GM23338 (cell line): Measurements from ENCODE around the gene STARD3. TPM values are rescaled to one million over a fixed set of nuclear protein-coding genes. Genes with fewer than 3 reads are reported as not detected.

Experiments
- ATAC-seq: fragments of 200-7000 bp; cut with Tn5 transposase; 3 replicates; pipeline ENCODE4 v1.9.1; 2020
- DNase-seq: peaks from one replicate; pipeline ENCODE4 v3.0.0-alpha.2; 2015; ENCODE audit warnings: low spot score
- H2AFZ ChIP-seq: fragments of 200-600 bp; sonication (generic); 2 replicates; pipeline ENCODE4 v1.8.0; 2016; ENCODE audit warnings: antibody characterized with exemption, mild to moderate bottlenecking, moderate library complexity
- H3F3A ChIP-seq: fragments of 200-600 bp; sonication (generic); replicated peaks from 2 replicates; pipeline ENCODE4 v1.8.0; 2017; ENCODE audit warnings: antibody characterized with exemption, mixed run types, low read depth
- H3K27ac ChIP-seq: fragments of 200-600 bp; sonication (generic); 2 replicates; pipeline ENCODE4 v1.6.1; 2016; ENCODE audit warnings: low read depth
- H3K27me3 ChIP-seq: fragments of 200-600 bp; sonication (generic); 2 replicates; pipeline ENCODE4 v1.8.0; 2016; ENCODE audit warnings: mild to moderate bottlenecking, mixed run types, moderate library complexity; ENCODE audit not compliant: insufficient read depth
- H3K36me3 ChIP-seq: fragments of 200-600 bp; sonication (generic); 2 replicates; pipeline ENCODE4 v1.8.0; 2016; ENCODE audit warnings: mild to moderate bottlenecking; ENCODE audit not compliant: insufficient read depth
- H3K4me1 ChIP-seq: fragments of 200-600 bp; sonication (generic); 2 replicates; pipeline ENCODE4 v1.8.0; 2016; ENCODE audit warnings: mild to moderate bottlenecking, moderate library complexity; ENCODE audit not compliant: insufficient read depth
- H3K4me2 ChIP-seq: fragments of 200-600 bp; sonication (generic); 2 replicates; pipeline ENCODE4 v1.7.1; 2017; ENCODE audit warnings: mixed run types
- H3K4me3 ChIP-seq: fragments of 200-600 bp; sonication (generic); 2 replicates; pipeline ENCODE4 v1.6.1; 2016; ENCODE audit warnings: mixed run types
- H3K79me2 ChIP-seq: fragments of 200-600 bp; sonication (generic); replicated peaks from 2 replicates; pipeline ENCODE4 v1.8.0; 2017; ENCODE audit warnings: mild to moderate bottlenecking; ENCODE audit not compliant: insufficient read depth
- H3K9me2 ChIP-seq: fragments of 200-600 bp; sonication (generic); 2 replicates; pipeline ENCODE4 v1.8.0; 2017; ENCODE audit not compliant: insufficient read depth
- H4K20me1 ChIP-seq: fragments of 200-600 bp; sonication (generic); replicated peaks from 2 replicates; pipeline ENCODE4 v1.8.0; 2017; ENCODE audit warnings: mild to moderate bottlenecking; ENCODE audit not compliant: insufficient read depth
- H3K27ac Mint-ChIP-seq: 2 replicates; pipeline ENCODE4 v1.8.0; 2020; ENCODE audit warnings: inconsistent platforms, mild to moderate bottlenecking, moderate library complexity, mixed read lengths
- H3K27me3 Mint-ChIP-seq: 3 replicates; pipeline ENCODE4 v1.8.0; 2022; ENCODE audit warnings: low read depth, mild to moderate bottlenecking, moderate library complexity, mixed read lengths, inconsistent platforms; ENCODE audit not compliant: insufficient read depth, poor library complexity
- H3K36me3 Mint-ChIP-seq: 3 replicates; pipeline ENCODE4 v1.8.0; 2021; ENCODE audit warnings: low read depth, mild to moderate bottlenecking, inconsistent platforms, moderate library complexity, mixed read lengths
- H3K4me1 Mint-ChIP-seq: 3 replicates; pipeline ENCODE4 v1.8.0; 2020; ENCODE audit warnings: mild to moderate bottlenecking, inconsistent platforms, mixed read lengths
- H3K4me3 Mint-ChIP-seq: 3 replicates; pipeline ENCODE4 v1.8.0; 2021; ENCODE audit warnings: moderate library complexity, mild to moderate bottlenecking, inconsistent platforms, mixed read lengths
- H3K9me3 Mint-ChIP-seq: 3 replicates; pipeline ENCODE4 v1.8.0; 2020; ENCODE audit warnings: moderate library complexity, mild to moderate bottlenecking, inconsistent platforms, mixed read lengths
- CREB1 ChIP-seq: fragments of 250-450 bp; sonication (Bioruptor Pico); IDR thresholded peaks from 2 replicates; pipeline ENCODE4 v1.5.0; 2020; ENCODE audit warnings: low read depth, mild to moderate bottlenecking, moderate library complexity
- CTCF ChIP-seq, 2 experiments: fragments of 200-600 bp in 1 of 2; sonication (generic) in 1 of 2; conservative IDR thresholded peaks; 2 replicates each; pipeline versions ENCODE4 v1.5.1 to v1.6.1; 2016 to 2017; ENCODE audit warnings: antibody characterized with exemption in 2 of 2, low read depth in 2 of 2, mild to moderate bottlenecking in 2 of 2, moderate library complexity in 1 of 2
- ETS1 ChIP-seq: IDR thresholded peaks from 2 replicates; pipeline ENCODE4 v1.6.1; 2016; ENCODE audit warnings: antibody characterized with exemption
- EZH2 ChIP-seq: fragments of 200-600 bp; sonication (generic); IDR thresholded peaks from one replicate; pipeline ENCODE4 v1.8.0; 2017; ENCODE audit warnings: antibody characterized with exemption, mild to moderate bottlenecking, low read depth; ENCODE audit not compliant: unreplicated experiment
- EZH2phosphoT487 ChIP-seq: fragments of 200-600 bp; sonication (generic); IDR thresholded peaks from one replicate; pipeline ENCODE4 v1.8.1; 2018; ENCODE audit warnings: antibody characterized with exemption; ENCODE audit not compliant: unreplicated experiment
- JUNB ChIP-seq: IDR thresholded peaks from one replicate; pipeline ENCODE4 v1.6.1; 2016; ENCODE audit warnings: antibody characterized with exemption; ENCODE audit not compliant: unreplicated experiment
- NANOG ChIP-seq: IDR thresholded peaks from 2 replicates; pipeline ENCODE4 v1.6.1; 2016; ENCODE audit warnings: antibody characterized with exemption, borderline replicate concordance
- POLR2AphosphoS5 ChIP-seq: IDR thresholded peaks from 2 replicates; pipeline ENCODE4 v1.6.1; 2016; ENCODE audit warnings: antibody characterized with exemption, low read depth
- REST ChIP-seq: IDR thresholded peaks from one replicate; pipeline ENCODE4 v1.6.1; 2018; ENCODE audit warnings: antibody characterized with exemption; ENCODE audit not compliant: unreplicated experiment
- STAT1 ChIP-seq: IDR thresholded peaks from one replicate; pipeline ENCODE4 v1.6.1; 2016; ENCODE audit warnings: antibody characterized with exemption; ENCODE audit not compliant: unreplicated experiment
- ZNF114 ChIP-seq: fragments of 250-450 bp; sonication (Bioruptor Pico); IDR thresholded peaks from 2 replicates; pipeline ENCODE4 v1.5.0; 2020; ENCODE audit warnings: mild to moderate bottlenecking, moderate library complexity
- ZNF462 ChIP-seq: fragments of 250-450 bp; sonication (Bioruptor Pico); IDR thresholded peaks from 2 replicates; pipeline ENCODE4 v1.5.0; 2020; ENCODE audit warnings: mild to moderate bottlenecking, moderate library complexity
- polyA plus RNA-seq: library from polyadenylated mRNA; unstranded; fragments of >200 nt; fragmentation: Nextera tagmentation; extraction: Ambion mirVana; gene quantifications from 2 replicates; pipeline ENCODE4 v1.2.1, GENCODE V29; 2016
- total RNA-seq: library from RNA; depleted of rRNA; stranded (reverse); fragments of >200 nt; shearing (Covaris generic); gene quantifications from 2 replicates; pipeline ENCODE4 v1.2.3, GENCODE V29; 2014

The STARD3 gene
- total and polyA plus RNA-seq, 2 experiments from 2014 or later = 26.4 to 53.3 TPM

- TF ChIP-seq CREB1 (CRISPR knock-in tag) (peak; percentile 15; the same call in 1 of the 2 replicates), EZH2phosphoT487 (no peak), ZNF462 (no peak), ETS1 (no peak), STAT1 (no peak), POLR2AphosphoS5 (no peak), NANOG (no peak), REST (no peak), CTCF (conservative IDR thresholded peaks at IDR 0.05; ENCODE audit: low read depth in 2 of 2) (peak; percentile 60 to 76), JUNB (no peak), ZNF114 (no peak), EZH2 (peak; percentile 47)
- Histone ChIP-seq H3F3A (peaks cover 3% of the 10 kb centered on the region; the same call in 1 of the 2 replicates), H4K20me1 (no peaks in the 10 kb centered on the region; the same call in 1 of the 2 replicates), H3K36me3 (no peaks in the 10 kb centered on the region), H3K4me3 (peak within 1 kb of the TSS; percentile 64), H3K79me2 (no peaks in the 10 kb centered on the region), H2AFZ (peak within 1 kb of the TSS; percentile 69), H3K9me2 (no peaks in the 10 kb centered on the region), H3K27me3 (peaks cover 41% of the 10 kb centered on the region), H3K27ac (no peak within 1 kb of the TSS), H3K4me2 (peak within 1 kb of the TSS; percentile 90), H3K4me1 (peaks cover 39% of the 10 kb centered on the region)
- peaks cover 40% of the 10 kb centered on the region for H3K4me1 Mint-ChIP-seq
- ATAC-seq = peak; percentile 43
- H3K36me3 Mint-ChIP-seq = no peaks in the 10 kb centered on the region; the same call in 2 of the 3 replicates
- no peaks in the 10 kb centered on the region; the same call in 2 of the 3 replicates for H3K9me3 Mint-ChIP-seq
- no peak within 1 kb of the TSS for H3K27ac Mint-ChIP-seq
- peaks cover 32% of the 10 kb centered on the region for H3K27me3 Mint-ChIP-seq
- peak within 1 kb of the TSS; percentile 68 for H3K4me3 Mint-ChIP-seq
- DNase-seq = peak; percentile 90
These were observed 31.3 kb downstream of the STARD3 start, which contains the start of gene PNMT for GRCh38 chr17:39667945-39668924. Gene PNMT, plus strand, starts transcription at chr17:39668453. Its CDS starts 23 bp downstream, at chr17:39668476.
